IPS DF 4.7 (cell line): ENCODE measurements around the gene SMAP1.

Source experiments
- DNase-seq: peaks from one replicate; pipeline ENCODE4 v3.0.0-alpha.2; 2013; ENCODE audit warnings: low spot score; ENCODE audit errors: extremely low read depth

Gene SMAP1

DNA sequence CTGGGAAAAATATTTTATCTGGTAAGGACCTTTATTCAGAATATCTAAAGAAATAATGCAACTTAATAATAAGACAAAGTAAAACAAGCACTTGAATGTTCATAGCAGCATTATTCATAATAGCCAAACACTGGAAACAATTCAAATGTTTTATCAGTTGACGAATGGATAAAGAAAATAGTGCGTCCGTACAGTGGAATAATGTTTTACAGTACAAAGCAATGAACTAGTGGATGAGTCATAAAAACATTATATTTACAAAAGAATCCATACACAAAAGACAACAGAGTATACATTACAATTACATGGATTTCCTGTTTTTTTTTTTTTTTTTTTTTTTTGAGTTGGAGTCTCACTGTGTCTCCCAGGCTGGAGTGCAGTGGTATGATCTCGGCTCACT lies 12.7 kb downstream of the SMAP1 start:
- DNase-seq = no peak

GRCh38 chr6:70684794-70685493 lies 17.3 kb downstream of the SMAP1 start:
- DNase-seq = no peak

- DNase-seq = no peak
Measured at GRCh38 chr6:70685494-70686180, 18.0 kb downstream of the SMAP1 start.

DNA sequence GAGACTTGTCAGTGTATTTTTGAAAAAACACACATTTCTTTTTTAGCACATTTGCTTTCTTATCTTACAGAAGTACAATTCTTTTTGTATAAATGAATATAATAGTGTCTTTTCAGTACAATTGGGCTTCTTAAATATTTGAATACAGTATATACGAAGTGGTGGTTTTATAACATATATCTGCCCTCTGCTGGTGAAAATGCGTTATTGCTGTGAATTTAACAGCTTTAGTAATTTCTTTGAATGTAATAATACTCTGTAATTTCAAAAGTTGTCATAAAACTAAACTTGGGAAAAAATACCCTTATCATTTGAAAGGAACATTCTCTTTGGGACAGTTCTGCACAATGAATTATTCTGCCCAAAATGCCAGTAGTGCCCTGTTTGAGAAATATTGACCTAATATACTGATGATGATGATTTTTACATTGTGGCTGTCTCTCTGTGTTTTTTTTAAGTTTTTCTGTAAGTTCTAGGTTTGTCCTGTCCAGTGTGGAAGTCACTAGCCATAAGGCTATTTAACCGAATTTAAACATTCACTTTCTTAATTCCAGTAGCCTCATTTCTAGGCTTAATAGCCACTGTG lies 19.0 kb downstream of the SMAP1 start:
- DNase-seq = no peak

DNA sequence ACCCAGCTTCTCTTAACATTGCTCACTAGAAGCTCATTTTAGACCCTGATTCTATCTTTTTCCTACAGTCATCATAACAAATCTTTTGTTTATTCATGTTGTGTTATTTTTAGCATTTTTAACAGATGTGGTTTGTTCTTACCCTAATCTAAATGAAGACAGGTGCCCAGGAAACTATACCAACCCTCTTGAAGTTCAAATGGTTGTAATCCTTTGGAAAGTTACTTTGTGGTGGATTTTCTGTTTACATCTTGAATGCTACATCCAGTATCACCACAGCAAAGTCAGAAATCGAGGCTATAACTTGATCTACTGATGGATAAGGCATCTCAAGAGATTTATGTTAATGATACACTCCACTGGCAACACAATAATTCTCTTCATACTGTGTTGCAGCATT lies 26.2 kb downstream of the SMAP1 start:
- no peak for DNase-seq

DNA sequence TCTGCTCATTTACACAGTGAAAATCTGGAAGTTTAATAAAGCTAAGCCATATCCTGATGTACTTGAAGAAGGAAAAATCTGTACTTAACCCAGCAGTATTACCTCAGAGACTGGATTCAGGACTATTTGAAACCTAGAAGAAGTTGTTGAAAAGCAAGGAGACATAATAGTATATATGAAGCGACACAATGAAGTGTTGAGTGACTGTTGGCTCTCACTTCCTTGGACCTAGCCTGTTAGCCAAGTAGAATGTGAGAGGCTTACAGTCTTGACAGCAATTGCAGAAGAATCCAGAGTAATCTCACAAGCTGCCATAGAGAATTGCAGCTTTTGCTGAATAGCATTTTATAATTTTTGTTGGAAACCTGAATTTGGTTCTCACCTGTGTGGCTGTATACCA lies 26.7 kb downstream of the SMAP1 start:
- no peak for DNase-seq

- DNase-seq = no peak
Measured at GRCh38 chr6:70700922-70701876, 33.5 kb downstream of the SMAP1 start.

- DNase-seq = no peak
Measured at GRCh38 chr6:70705772-70706171, 38.1 kb downstream of the SMAP1 start.

GRCh38 chr6:70706491-70707123 lies 38.9 kb downstream of the SMAP1 start:
- no peak for DNase-seq

DNA sequence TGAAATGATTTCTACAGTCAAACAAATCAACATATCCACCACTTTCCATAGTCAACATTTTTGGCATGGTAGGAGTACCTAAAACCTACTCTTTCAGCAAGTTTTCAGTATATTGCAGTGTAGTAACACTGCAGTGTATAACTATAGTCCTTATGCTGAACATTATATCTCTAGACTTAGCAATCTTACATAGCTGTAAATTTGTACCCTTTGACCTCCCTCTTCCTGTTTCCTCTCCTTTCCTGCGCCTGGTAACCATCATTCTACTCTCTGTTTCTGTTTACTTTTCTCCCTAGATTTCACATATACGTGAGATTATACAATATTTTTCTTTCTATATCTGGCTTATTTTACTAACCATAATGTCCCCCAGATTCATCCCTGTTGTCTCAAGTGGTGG lies 40.2 kb downstream of the SMAP1 start:
- DNase-seq = no peak

- no peak for DNase-seq
Measured at GRCh38 chr6:70708448-70708847, 40.8 kb downstream of the SMAP1 start.

DNA sequence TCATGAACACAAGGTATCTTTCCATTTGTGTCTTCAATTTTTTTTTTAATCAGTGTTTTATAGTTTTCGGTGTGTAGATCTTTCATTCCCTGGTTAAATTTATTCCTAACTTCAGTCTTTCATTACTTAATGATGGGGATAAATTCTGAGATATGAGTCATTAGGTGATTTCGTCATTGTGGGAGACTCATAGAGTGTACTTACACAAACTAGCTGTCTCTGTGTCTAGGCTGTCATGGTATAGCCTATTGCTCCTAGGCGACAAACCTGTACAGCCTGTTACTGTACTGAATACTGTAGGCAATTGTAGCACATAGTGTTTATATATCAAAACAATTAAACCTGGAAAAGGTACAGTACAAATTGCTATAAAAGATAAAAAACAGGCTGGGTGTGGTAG lies 42.1 kb downstream of the SMAP1 start:
- no peak for DNase-seq

GRCh38 chr6:70714716-70715257 lies 47.1 kb downstream of the SMAP1 start:
- DNase-seq = no peak

- no peak for DNase-seq
Measured at GRCh38 chr6:70717038-70717801, 49.5 kb downstream of the SMAP1 start.

DNA sequence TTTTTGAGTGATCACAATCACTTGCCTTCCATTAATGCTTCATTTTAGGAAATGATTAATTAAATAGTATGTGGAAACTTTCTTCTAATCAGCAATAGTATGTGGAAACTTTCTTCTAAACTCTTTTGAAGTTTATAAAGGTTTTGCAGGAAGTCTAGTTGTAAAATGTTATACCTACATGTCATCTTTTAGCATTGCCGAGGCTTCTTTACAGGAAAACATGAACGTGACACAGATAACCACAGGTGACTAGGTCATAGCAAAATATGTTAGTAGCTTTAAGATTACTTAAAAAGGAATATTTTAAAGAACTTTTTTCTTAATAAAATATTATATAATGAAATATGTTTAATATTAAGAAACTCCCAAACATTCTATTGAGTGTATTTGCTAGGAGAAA lies 56.8 kb downstream of the SMAP1 start:
- no peak for DNase-seq

GRCh38 chr6:70725817-70726415 lies 58.2 kb downstream of the SMAP1 start:
- no peak for DNase-seq

GRCh38 chr6:70734381-70734780 lies 66.7 kb downstream of the SMAP1 start:
- DNase-seq = no peak

GRCh38 chr6:70734979-70735378 lies 67.3 kb downstream of the SMAP1 start:
- DNase-seq = no peak

GRCh38 chr6:70735513-70735912 lies 67.8 kb downstream of the SMAP1 start:
- DNase-seq = no peak

GRCh38 chr6:70738028-70738427 lies 70.3 kb downstream of the SMAP1 start:
- DNase-seq = no peak
